ENCODE measurements around the gene DLG4.

Gene DLG4

GRCh38 chr17:7226721-7227710 lies 7.4 kb upstream of the DLG4 start:
- Histone ChIP-seq H3K79me2 (ENCODE audit: insufficient read depth, low read length) (peaks cover 35% of the 10 kb centered on the region), H3K27me3 (ENCODE audit: insufficient read depth, low read length, poor library complexity, severe bottlenecking) (no peaks in the 10 kb centered on the region), H3F3A (ENCODE audit: low read depth) (no peaks in the 10 kb centered on the region), H2AFZ (ENCODE audit: low read length) (no peak overlapping the region), H3K9me2 (replicated peaks; ENCODE audit: low read depth, low read length) (no peaks in the 10 kb centered on the region), H3K36me3 (ENCODE audit: insufficient read depth, low read length) (peaks cover 63% of the 10 kb centered on the region; the same call in 1 of the 2 replicates), H3K4me1 (ENCODE audit: insufficient read depth, low read length, poor library complexity, severe bottlenecking) (peaks cover 6% of the 10 kb centered on the region), H3K9me3 (ENCODE audit: insufficient read depth, low read depth, low read length) (no peaks in the 10 kb centered on the region), H3K9ac (ENCODE audit: low read depth, low read length, poor library complexity, severe bottlenecking) (no peak overlapping the region), H3K4me3 (ENCODE audit: low read length, poor library complexity, severe bottlenecking) (no peak overlapping the region), H3K4me2 (ENCODE audit: low read depth, low read length, poor library complexity, severe bottlenecking) (no peak overlapping the region), H4K20me1 (ENCODE audit: insufficient read depth, low read length, poor library complexity, severe bottlenecking) (peaks cover 6% of the 10 kb centered on the region)
- no peak for TF ChIP-seq EZH2phosphoT487 (IDR thresholded peaks at IDR 0.05; ENCODE audit: borderline replicate concordance)
- no peak for TF ChIP-seq CTCF (conservative IDR thresholded peaks at IDR 0.05; ENCODE audit: low read length)

- Histone ChIP-seq H3K9me3 (ENCODE audit: insufficient read depth, low read depth, low read length) (no peaks in the 10 kb centered on the region), H3K4me2 (ENCODE audit: low read depth, low read length, poor library complexity, severe bottlenecking) (no peak overlapping the region), H3K79me2 (ENCODE audit: insufficient read depth, low read length) (peaks cover 29% of the 10 kb centered on the region; the same call in 1 of the 2 replicates), H3K27me3 (ENCODE audit: insufficient read depth, low read length, poor library complexity, severe bottlenecking) (no peaks in the 10 kb centered on the region), H3F3A (ENCODE audit: low read depth) (no peaks in the 10 kb centered on the region), H3K36me3 (ENCODE audit: insufficient read depth, low read length) (peaks cover 65% of the 10 kb centered on the region; the same call in 1 of the 2 replicates), H3K9ac (ENCODE audit: low read depth, low read length, poor library complexity, severe bottlenecking) (no peak overlapping the region), H3K4me3 (ENCODE audit: low read length, poor library complexity, severe bottlenecking) (no peak overlapping the region), H4K20me1 (ENCODE audit: insufficient read depth, low read length, poor library complexity, severe bottlenecking) (peaks cover 13% of the 10 kb centered on the region), H2AFZ (ENCODE audit: low read length) (no peak overlapping the region), H3K9me2 (replicated peaks; ENCODE audit: low read depth, low read length) (no peaks in the 10 kb centered on the region), H3K4me1 (ENCODE audit: insufficient read depth, low read length, poor library complexity, severe bottlenecking) (no peaks in the 10 kb centered on the region)
- TF ChIP-seq CTCF (conservative IDR thresholded peaks at IDR 0.05; ENCODE audit: low read length) (no peak), EZH2phosphoT487 (IDR thresholded peaks at IDR 0.05; ENCODE audit: borderline replicate concordance) (no peak)
Observed at GRCh38 chr17:7225711-7226331, 6.2 kb upstream of the DLG4 start.

- Histone ChIP-seq H3K27me3 (ENCODE audit: insufficient read depth, low read length, poor library complexity, severe bottlenecking) (no peaks in the 10 kb centered on the region), H3K4me1 (ENCODE audit: insufficient read depth, low read length, poor library complexity, severe bottlenecking) (peaks cover 6% of the 10 kb centered on the region), H2AFZ (ENCODE audit: low read length) (no peak overlapping the region), H4K20me1 (ENCODE audit: insufficient read depth, low read length, poor library complexity, severe bottlenecking) (peaks cover 13% of the 10 kb centered on the region), H3K9ac (ENCODE audit: low read depth, low read length, poor library complexity, severe bottlenecking) (no peak overlapping the region), H3K9me3 (ENCODE audit: insufficient read depth, low read depth, low read length) (no peaks in the 10 kb centered on the region), H3K36me3 (ENCODE audit: insufficient read depth, low read length) (peaks cover 59% of the 10 kb centered on the region; the same call in 1 of the 2 replicates), H3K4me2 (ENCODE audit: low read depth, low read length, poor library complexity, severe bottlenecking) (no peak overlapping the region), H3K4me3 (ENCODE audit: low read length, poor library complexity, severe bottlenecking) (no peak overlapping the region), H3K79me2 (ENCODE audit: insufficient read depth, low read length) (peaks cover 27% of the 10 kb centered on the region; the same call in 1 of the 2 replicates), H3K9me2 (replicated peaks; ENCODE audit: low read depth, low read length) (no peaks in the 10 kb centered on the region), H3F3A (ENCODE audit: low read depth) (no peaks in the 10 kb centered on the region)
- TF ChIP-seq EZH2phosphoT487 (IDR thresholded peaks at IDR 0.05; ENCODE audit: borderline replicate concordance) (no peak), CTCF (conservative IDR thresholded peaks at IDR 0.05; ENCODE audit: low read length) (no peak)
Observed at GRCh38 chr17:7224661-7225111, 5.0 kb upstream of the DLG4 start.

Data from Loucy (cell line).